Activated CD4-positive, alpha-beta T cell treated with anti-CD3 and anti-CD28 coated beads, Interleukin-2, amount 50 U/mL, for 16 hours (primary cell): ENCODE data around the gene C10orf67.

Experiments used
- DNase-seq: peaks from one replicate; pipeline ENCODE4 v3.0.0-alpha.2; 2020

C10orf67 gene

DNA sequence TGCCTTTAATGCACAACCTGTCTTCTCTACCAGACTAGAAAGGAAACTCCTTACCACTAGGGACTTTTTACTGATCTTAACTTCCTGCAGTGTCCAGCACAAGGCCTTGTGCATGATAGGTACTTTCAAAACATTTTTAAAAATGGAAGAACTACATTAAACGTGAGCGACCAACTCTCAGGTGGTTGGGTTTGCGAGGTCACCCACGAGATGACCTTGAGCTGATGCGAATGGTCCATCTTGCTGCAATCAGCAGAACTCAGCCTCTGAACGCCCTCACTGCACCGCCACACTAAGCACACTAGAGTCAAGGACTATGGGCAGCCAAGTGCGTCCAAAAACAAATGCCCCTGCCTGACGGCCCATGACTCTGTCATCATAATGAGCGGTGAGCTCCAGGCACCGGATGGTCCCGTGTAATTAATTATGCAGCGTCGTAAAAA lies 187.3 kb downstream of the C10orf67 start:
- DNase-seq: no peak

DNA sequence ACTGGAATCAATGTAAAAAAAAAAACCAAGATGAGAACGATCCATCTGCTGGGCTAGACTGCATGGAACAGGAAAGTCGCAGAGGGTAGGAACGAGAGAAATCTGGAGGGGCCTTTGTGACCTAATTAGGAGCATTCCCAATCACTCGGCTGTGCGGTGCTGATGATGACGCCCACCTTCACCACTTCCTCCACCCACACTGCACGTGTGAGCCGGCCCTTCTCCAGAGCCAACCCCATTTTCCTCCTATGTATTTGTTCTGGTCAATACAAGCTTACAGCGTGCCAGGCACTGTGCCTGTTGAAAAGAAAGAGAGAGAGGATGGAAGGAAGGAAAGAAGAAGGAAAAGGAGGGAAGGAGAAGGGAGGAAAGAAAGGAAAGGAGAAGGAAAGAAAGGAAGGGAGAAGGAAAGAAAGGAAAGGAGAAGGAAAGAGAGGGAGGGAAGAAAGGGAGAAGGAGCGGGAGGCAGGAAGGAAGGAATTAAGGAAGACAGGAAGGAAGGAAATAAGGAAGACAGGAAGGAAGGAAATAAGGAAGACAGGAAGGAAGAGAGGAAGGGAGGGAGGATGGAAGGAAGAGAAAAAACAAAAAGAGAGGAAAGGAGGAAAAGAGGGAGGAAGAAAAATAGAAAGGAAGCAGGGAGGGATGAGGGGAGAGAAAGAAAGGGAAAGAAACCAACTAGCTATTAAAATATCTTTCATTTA lies 188.0 kb downstream of the C10orf67 start:
- DNase-seq: no peak

DNA sequence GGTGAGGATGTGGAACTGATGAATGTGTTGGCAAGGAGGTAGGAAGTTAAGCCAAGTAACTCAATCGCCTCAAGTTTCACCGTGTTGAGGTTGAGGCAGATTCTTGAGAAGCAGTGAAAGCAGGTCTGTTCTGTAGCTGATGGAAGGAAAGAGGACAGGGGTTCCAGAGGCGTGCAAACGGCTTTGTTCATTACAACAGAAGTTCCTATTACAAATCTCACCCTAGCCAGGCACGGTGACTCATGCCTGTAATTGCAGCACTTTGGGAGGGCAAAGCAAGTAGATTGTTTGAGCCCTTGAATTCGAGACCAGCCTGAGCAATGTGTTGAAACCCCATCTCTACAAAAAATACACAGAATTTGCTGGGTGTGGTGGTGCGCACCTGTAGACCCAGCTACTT lies 189.4 kb downstream of the C10orf67 start:
- no peak for DNase-seq
